PFSK-1 (cell line): ENCODE measurements around the gene SLC48A1.

ENCODE experiments used
- FOXP2 ChIP-seq: optimal IDR thresholded peaks from 2 replicates; pipeline ENCODE3; 2011; ENCODE audit warnings: borderline replicate concordance, control low read depth, inconsistent platforms; ENCODE audit not compliant: insufficient read depth; ENCODE audit errors: extremely low read length, extremely low read depth
- POLR2AphosphoS5 ChIP-seq: IDR thresholded peaks from 2 replicates; pipeline ENCODE4 v1.6.1; 2012; ENCODE audit warnings: low read depth, mild to moderate bottlenecking, control low read depth, low read length, moderate library complexity
- REST ChIP-seq, 2 experiments: IDR thresholded peaks; 2 replicates each; pipeline versions ENCODE4 v1.6.1 to v1.8.0; 2011 to 2012; ENCODE audit warnings: low read depth in 2 of 2, low read length in 2 of 2, control low read depth in 1 of 2, inconsistent platforms in 1 of 2, mild to moderate bottlenecking in 1 of 2, moderate library complexity in 1 of 2; ENCODE audit not compliant: insufficient read depth in 1 of 2
- SIN3A ChIP-seq: IDR thresholded peaks from 2 replicates; pipeline ENCODE4 v1.6.1; 2012; ENCODE audit warnings: mild to moderate bottlenecking, low read length, moderate library complexity, borderline replicate concordance; ENCODE audit not compliant: insufficient read depth
- TAF1 ChIP-seq: IDR thresholded peaks from 2 replicates; pipeline ENCODE4 v1.6.1; 2012; ENCODE audit warnings: low read length, control low read depth, borderline replicate concordance; ENCODE audit not compliant: insufficient read depth

The SLC48A1 gene

GRCh38 chr12:47752552-47752951, 20.5 kb upstream of the SLC48A1 start:
- TF ChIP-seq POLR2AphosphoS5: no peak

GRCh38 chr12:47753021-47754001, 19.7 kb upstream of the SLC48A1 start:
- TF ChIP-seq POLR2AphosphoS5 (no peak), REST (IDR thresholded peaks at IDR 0.05; ENCODE audit: insufficient read depth in 1 of 2, low read depth in 2 of 2, low read length in 2 of 2) (no peak), TAF1 (no peak), SIN3A (no peak), FOXP2 (no peak)

DNA sequence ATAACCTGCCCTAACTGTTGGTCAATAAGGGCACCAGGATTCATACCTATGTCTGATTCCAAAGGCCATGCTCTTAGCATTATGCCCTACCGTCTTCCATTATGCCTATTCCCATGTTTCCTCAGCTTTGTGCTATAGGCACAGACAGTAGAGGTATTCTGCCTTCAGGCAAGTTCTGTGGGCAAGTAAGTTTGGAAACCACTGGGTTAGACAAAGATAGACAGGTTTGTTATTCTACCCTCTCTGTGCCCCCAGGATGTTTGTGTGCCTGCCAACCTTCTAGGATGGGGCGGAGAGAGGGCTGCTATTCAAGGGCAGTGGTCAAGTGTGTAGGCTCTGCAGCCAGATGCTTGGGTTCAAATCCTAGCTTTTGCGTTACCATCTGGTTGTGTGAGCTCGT, 18.9 kb upstream of the SLC48A1 start:
- TF ChIP-seq POLR2AphosphoS5 (no peak), FOXP2 (no peak), REST (IDR thresholded peaks at IDR 0.05; ENCODE audit: insufficient read depth in 1 of 2, low read depth in 2 of 2, low read length in 2 of 2) (no peak), TAF1 (no peak), SIN3A (no peak)

- no peak for TF ChIP-seq POLR2AphosphoS5
- TF ChIP-seq TAF1: no peak
- TF ChIP-seq SIN3A: no peak
- TF ChIP-seq REST (IDR thresholded peaks at IDR 0.05; ENCODE audit: insufficient read depth in 1 of 2, low read depth in 2 of 2, low read length in 2 of 2): no peak
- TF ChIP-seq FOXP2: no peak
Measured at GRCh38 chr12:47754881-47755280, 18.2 kb upstream of the SLC48A1 start.

- no peak for TF ChIP-seq REST (IDR thresholded peaks at IDR 0.05; ENCODE audit: insufficient read depth in 1 of 2, low read depth in 2 of 2, low read length in 2 of 2)
- no peak for TF ChIP-seq POLR2AphosphoS5
- no peak for TF ChIP-seq FOXP2
- TF ChIP-seq TAF1: no peak
- TF ChIP-seq SIN3A: no peak
Measured at GRCh38 chr12:47755655-47756562, 17.1 kb upstream of the SLC48A1 start.
